Stimulated activated CD4-positive, alpha-beta T cell treated with anti-CD3 and anti-CD28 coated beads, Interleukin-4, amount 100 ng/mL, for 24 hours (primary cell): ENCODE results near the gene PHKA2.
"Not testable (repeated sequence)": the region's sequence is repeated elsewhere in the genome, so short reads cannot be mapped to it uniquely, and the experiment has no call there.

ENCODE experiments used
- DNase-seq: peaks from one replicate; pipeline ENCODE4 v3.0.0-alpha.2; 2020

The PHKA2 gene

GRCh38 chrX:18847901-18848300 is 136.0 kb downstream of the PHKA2 start:
- DNase-seq = not testable (repeated sequence)
